Urothelium cell line (cell line): ENCODE results near the gene AQP12A.
A peak's percentile ranks its signal among the peaks of the same experiment; 100 is the strongest.

ENCODE experiments used
- DNase-seq: peaks from one replicate; pipeline ENCODE4 v3.0.0; 2011; ENCODE audit warnings: low spot score, mixed read lengths
- FAIRE-seq: peaks from 2 replicates; lab custom pipeline; 2011; peaks lifted over from hg19 to GRCh38; lab: Jason Lieb, UNC

Gene AQP12A

GRCh38 chr2:240703417-240704341 is 12.0 kb downstream of the AQP12A start:
- DNase-seq (no peak), FAIRE-seq (no peak)

- FAIRE-seq (no peak), DNase-seq (no peak)
Measured at GRCh38 chr2:240704651-240705050, 13.0 kb downstream of the AQP12A start.

- FAIRE-seq, result no peak
- no peak for DNase-seq
Measured at GRCh38 chr2:240705204-240705791, 13.6 kb downstream of the AQP12A start.

GRCh38 chr2:240707043-240707756 is 15.5 kb downstream of the AQP12A start:
- FAIRE-seq, result no peak
- DNase-seq, result no peak

- DNase-seq, result no peak
- FAIRE-seq, result no peak
Measured at GRCh38 chr2:240707821-240708220, 16.2 kb downstream of the AQP12A start.

GRCh38 chr2:240708457-240708856 is 16.8 kb downstream of the AQP12A start:
- FAIRE-seq, result peak; percentile 46
- DNase-seq, result no peak

GRCh38 chr2:240711296-240711695 is 19.6 kb downstream of the AQP12A start:
- FAIRE-seq (no peak), DNase-seq (no peak)

GRCh38 chr2:240711701-240712100 is 20.0 kb downstream of the AQP12A start:
- DNase-seq (no peak), FAIRE-seq (no peak)

- no peak for FAIRE-seq
- DNase-seq, result no peak
Measured at GRCh38 chr2:240712121-240712520, 20.5 kb downstream of the AQP12A start.

GRCh38 chr2:240713071-240713927 is 21.6 kb downstream of the AQP12A start:
- FAIRE-seq (no peak), DNase-seq (no peak)

- DNase-seq, result no peak
- FAIRE-seq, result no peak
Measured at GRCh38 chr2:240713928-240714746, 22.5 kb downstream of the AQP12A start.

- FAIRE-seq (no peak), DNase-seq (no peak)
Measured at GRCh38 chr2:240714747-240715725, 23.4 kb downstream of the AQP12A start.

GRCh38 chr2:240716130-240716798 is 24.6 kb downstream of the AQP12A start:
- no peak for FAIRE-seq

GRCh38 chr2:240717181-240717641 is 25.5 kb downstream of the AQP12A start:
- no peak for FAIRE-seq

More at GRCh38 chr2:240716130-240716798, 24.6 kb downstream of the AQP12A start:
- no peak for DNase-seq

GRCh38 chr2:240717681-240718581 is 26.3 kb downstream of the AQP12A start:
- FAIRE-seq, result no peak

More at GRCh38 chr2:240717181-240717641, 25.5 kb downstream of the AQP12A start:
- no peak for DNase-seq

GRCh38 chr2:240718896-240719490 is 27.3 kb downstream of the AQP12A start:
- no peak for FAIRE-seq
- DNase-seq, result no peak

More at GRCh38 chr2:240717681-240718581, 26.3 kb downstream of the AQP12A start:
- no peak for DNase-seq
